AG04450 (cell line): ENCODE measurements around the gene ATP13A4. TPM values are rescaled to one million over a fixed set of nuclear protein-coding genes. Genes with fewer than 3 reads are reported as not detected.

Experiments used
- CTCF ChIA-PET: fragments of 300-600, 350-600 bp; formaldehyde crosslinking; extraction: SDS; loops from one replicate; lab custom pipeline; 2022; ENCODE audit warnings: antibody characterized with exemption, inconsistent platforms; lab: Charles Lee
- POLR2A ChIA-PET: fragments of 350-600 bp; formaldehyde crosslinking; extraction: SDS; loops from one replicate; lab custom pipeline; 2021; ENCODE audit warnings: antibody characterized with exemption, inconsistent platforms; lab: Yijun Ruan, JAX
- DNase-seq: peaks from one replicate; pipeline ENCODE4 v3.0.0-alpha.2; 2011; ENCODE audit warnings: low read depth, low spot score
- H3K27ac ChIP-seq: one replicate; pipeline ENCODE4 v1.5.1; 2012; ENCODE audit warnings: low read depth, low read length, control low read depth
- H3K27me3 ChIP-seq: one replicate; pipeline ENCODE4 v1.6.0; 2012; ENCODE audit warnings: low read length; ENCODE audit not compliant: control insufficient read depth, insufficient read depth
- H3K4me3 ChIP-seq: 2 replicates; pipeline ENCODE4 v1.5.1; 2011; ENCODE audit warnings: mild to moderate bottlenecking, low read depth, low read length, control low read depth
- H3K9me3 ChIP-seq: 2 replicates; pipeline ENCODE4 v1.5.1; 2012; ENCODE audit warnings: low read length; ENCODE audit not compliant: control insufficient read depth, insufficient read depth
- CTCF ChIP-seq: IDR thresholded peaks from 2 replicates; pipeline ENCODE4 v1.5.1; 2011; ENCODE audit warnings: low read depth, low read length, control low read depth, inconsistent platforms
- polyA plus RNA-seq: library from polyadenylated mRNA; depleted of rRNA; stranded (reverse); fragments of >200 nt; gene quantifications from 2 replicates; pipeline ENCODE4 v1.2.3, GENCODE V29; 2011

The ATP13A4 gene
- polyA plus RNA-seq, 1 experiment: 0.04 TPM

GRCh38 chr3:193589616-193590015 is 34.9 kb upstream of the ATP13A4 start:
- no peak for DNase-seq
- H3K27me3 ChIP-seq: peaks cover 3% of the 10 kb centered on the region
- no peak for TF ChIP-seq CTCF
- no peak overlapping the region for H3K4me3 ChIP-seq
- CTCF ChIA-PET: no interaction called here
- no peak overlapping the region for H3K27ac ChIP-seq
- POLR2A ChIA-PET: no interaction called here
- no peaks in the 10 kb centered on the region for H3K9me3 ChIP-seq

- DNase-seq: no peak
- Histone ChIP-seq H3K4me3 (no peak overlapping the region), H3K27ac (no peak overlapping the region), H3K27me3 (peaks cover 3% of the 10 kb centered on the region), H3K9me3 (no peaks in the 10 kb centered on the region)
- no peak for TF ChIP-seq CTCF
- POLR2A ChIA-PET: no interaction called here
- CTCF ChIA-PET: no interaction called here
These were observed 34.4 kb upstream of the ATP13A4 start for GRCh38 chr3:193589129-193589528.

- DNase-seq: no peak
- Histone ChIP-seq H3K27ac (no peak overlapping the region), H3K4me3 (no peak overlapping the region), H3K9me3 (no peaks in the 10 kb centered on the region), H3K27me3 (peaks cover 3% of the 10 kb centered on the region)
- POLR2A ChIA-PET: no interaction called here
- CTCF ChIA-PET: interaction anchor here (0.8 kb wide), 1 partner anchor 14 kb away, joined by 3 read pairs; no protein-coding TSS in a partner anchor
- TF ChIP-seq CTCF: no peak
These were observed 31.8 kb upstream of the ATP13A4 start for GRCh38 chr3:193586526-193586925.

- Histone ChIP-seq H3K27me3 (peaks cover 3% of the 10 kb centered on the region), H3K27ac (no peak overlapping the region), H3K4me3 (no peak overlapping the region), H3K9me3 (no peaks in the 10 kb centered on the region)
- no peak for DNase-seq
- no peak for TF ChIP-seq CTCF
- CTCF ChIA-PET: no interaction called here
- POLR2A ChIA-PET: no interaction called here
These were observed 30.8 kb upstream of the ATP13A4 start for GRCh38 chr3:193585530-193585929.

GRCh38 chr3:193574488-193575070 is 19.9 kb upstream of the ATP13A4 start:
- DNase-seq: no peak
- no peak overlapping the region for H3K4me3 ChIP-seq
- H3K9me3 ChIP-seq: no peaks in the 10 kb centered on the region
- no peak overlapping the region for H3K27ac ChIP-seq
- POLR2A ChIA-PET: no interaction called here
- no peak for TF ChIP-seq CTCF
- CTCF ChIA-PET: interaction anchor here (2.8 to 4.7 kb wide), 3 partner anchors 114 to 1009 kb away, joined by 19 to 46 read pairs (median 29); no protein-coding TSS in a partner anchor
- H3K27me3 ChIP-seq: peaks cover 6% of the 10 kb centered on the region
